ENCODE measurements around the gene PLEKHA6.

Gene PLEKHA6

GRCh38 chr1:204203206-204203767 lies 156.4 kb downstream of the PLEKHA6 start:
- DNase-seq: no peak

- no peak for DNase-seq
Observed at GRCh38 chr1:204202481-204202880, 157.2 kb downstream of the PLEKHA6 start.

GRCh38 chr1:204201348-204202040 lies 158.2 kb downstream of the PLEKHA6 start:
- DNase-seq: no peak

- DNase-seq: no peak
Observed at GRCh38 chr1:204199579-204199978, 160.2 kb downstream of the PLEKHA6 start.

- no peak for DNase-seq
Observed at GRCh38 chr1:204198348-204199340, 161.1 kb downstream of the PLEKHA6 start.

- no peak for DNase-seq
Observed at GRCh38 chr1:204197068-204197467, 162.7 kb downstream of the PLEKHA6 start.

- no peak for DNase-seq
Observed at GRCh38 chr1:204196068-204196795, 163.5 kb downstream of the PLEKHA6 start, which contains the start of gene KISS1. Gene KISS1, minus strand, starts transcription at chr1:204196491. Its CDS starts 3,615 bp downstream, at chr1:204192876.

GRCh38 chr1:204194771-204195170 lies 165.0 kb downstream of the PLEKHA6 start:
- DNase-seq: no peak

- DNase-seq: no peak
Observed at GRCh38 chr1:204194080-204194479, 165.6 kb downstream of the PLEKHA6 start.

GRCh38 chr1:204192589-204193352 lies 167.0 kb downstream of the PLEKHA6 start:
- no peak for DNase-seq

- DNase-seq: no peak
Observed at GRCh38 chr1:204192046-204192445, 167.7 kb downstream of the PLEKHA6 start.

GRCh38 chr1:204191456-204191855 lies 168.3 kb downstream of the PLEKHA6 start:
- DNase-seq: no peak

GRCh38 chr1:204190212-204191211 lies 169.2 kb downstream of the PLEKHA6 start:
- peak; percentile 64 to 74 for DNase-seq

GRCh38 chr1:204188959-204189639 lies 170.6 kb downstream of the PLEKHA6 start:
- peak; percentile 14 to 20 for DNase-seq

GRCh38 chr1:204186597-204186996 lies 173.1 kb downstream of the PLEKHA6 start:
- DNase-seq: no peak

GRCh38 chr1:204181116-204181515 lies 178.6 kb downstream of the PLEKHA6 start:
- no peak for DNase-seq

- DNase-seq: no peak
Observed at GRCh38 chr1:204180133-204180532, 179.6 kb downstream of the PLEKHA6 start.

GRCh38 chr1:204178487-204179281 lies 181.0 kb downstream of the PLEKHA6 start:
- no peak for DNase-seq

GRCh38 chr1:204177133-204177532 lies 182.6 kb downstream of the PLEKHA6 start:
- no peak for DNase-seq

Measured in inflammatory macrophage treated with lipopolysaccharide for 1 hour (primary cell).